ENCODE data around the gene THNSL1. TPM values are rescaled to one million over a fixed set of nuclear protein-coding genes. Genes with fewer than 3 reads are reported as not detected.

The THNSL1 gene
- total RNA-seq, 2 experiments from 2014 or later = 5.5 to 8.3 TPM

GRCh38 chr10:24971374-24971773, 45.0 kb upstream of the THNSL1 start:
- no peak for DNase-seq (ENCODE audit: low spot score)
- no peaks in the 10 kb centered on the region for H3K9me3 ChIP-seq (ENCODE audit: low read length)
- H3K4me2 ChIP-seq (ENCODE audit: low read length) = no peak overlapping the region
- intact Hi-C loops (cut with micrococcal nuclease; ENCODE audit: unreplicated experiment) = no loop called here
- H2AFZ ChIP-seq (ENCODE audit: low read length) = no peak overlapping the region
- TF ChIP-seq EZH2phosphoT487 (IDR thresholded peaks at IDR 0.05; ENCODE audit: borderline replicate concordance, low read depth, low read length) (no peak), CTCF (conservative IDR thresholded peaks at IDR 0.05; ENCODE audit: low read length) (no peak)
- H3K36me3 ChIP-seq (ENCODE audit: insufficient read depth, low read length) = no peaks in the 10 kb centered on the region
- H3K79me2 ChIP-seq (ENCODE audit: insufficient read depth, low read depth, low read length) = no peaks in the 10 kb centered on the region
- BruUV-seq (replicated peaks) = no TSS peak
- CTCF ChIA-PET (ENCODE audit: unreplicated experiment) = no interaction called here
- POLR2A ChIA-PET = interaction anchor here (0.6 kb wide), 1 partner anchor 11 kb away, joined by 3 read pairs; no protein-coding TSS in a partner anchor
- H3K27ac ChIP-seq (ENCODE audit: low read depth, low read length, poor library complexity, severe bottlenecking) = no peak overlapping the region
- H4K20me1 ChIP-seq (ENCODE audit: insufficient read depth, low read length) = no peaks in the 10 kb centered on the region
- no peaks in the 10 kb centered on the region for H3K9me2 ChIP-seq (ENCODE audit: insufficient read depth, low read length)
- no peaks in the 10 kb centered on the region for H3K4me1 ChIP-seq (ENCODE audit: insufficient read depth, low read length, poor library complexity, severe bottlenecking)
- no peak overlapping the region for H3K4me3 ChIP-seq (ENCODE audit: low read depth, low read length, poor library complexity, severe bottlenecking)

- Histone ChIP-seq H3K27ac (ENCODE audit: low read depth, low read length, poor library complexity, severe bottlenecking) (no peak overlapping the region), H3K9me3 (ENCODE audit: low read length) (no peaks in the 10 kb centered on the region), H3K9me2 (ENCODE audit: insufficient read depth, low read length) (no peaks in the 10 kb centered on the region), H3K36me3 (ENCODE audit: insufficient read depth, low read length) (no peaks in the 10 kb centered on the region), H4K20me1 (ENCODE audit: insufficient read depth, low read length) (no peaks in the 10 kb centered on the region), H3K4me2 (ENCODE audit: low read length) (no peak overlapping the region), H2AFZ (ENCODE audit: low read length) (no peak overlapping the region), H3K79me2 (ENCODE audit: insufficient read depth, low read depth, low read length) (no peaks in the 10 kb centered on the region), H3K4me3 (ENCODE audit: low read depth, low read length, poor library complexity, severe bottlenecking) (no peak overlapping the region), H3K4me1 (ENCODE audit: insufficient read depth, low read length, poor library complexity, severe bottlenecking) (no peaks in the 10 kb centered on the region)
- DNase-seq (ENCODE audit: low spot score) = no peak
- BruUV-seq (replicated peaks) = no TSS peak
- intact Hi-C loops (cut with micrococcal nuclease; ENCODE audit: unreplicated experiment) = no loop called here
- POLR2A ChIA-PET = no interaction called here
- CTCF ChIA-PET (ENCODE audit: unreplicated experiment) = no interaction called here
- TF ChIP-seq EZH2phosphoT487 (IDR thresholded peaks at IDR 0.05; ENCODE audit: borderline replicate concordance, low read depth, low read length) (no peak), CTCF (conservative IDR thresholded peaks at IDR 0.05; ENCODE audit: low read length) (no peak)
Observed at GRCh38 chr10:24973163-24973562, 43.2 kb upstream of the THNSL1 start.

GRCh38 chr10:24974976-24975375, 41.4 kb upstream of the THNSL1 start:
- no peak for DNase-seq (ENCODE audit: low spot score)
- no peaks in the 10 kb centered on the region for H3K9me3 ChIP-seq (ENCODE audit: low read length)
- H3K79me2 ChIP-seq (ENCODE audit: insufficient read depth, low read depth, low read length) = no peaks in the 10 kb centered on the region
- no peaks in the 10 kb centered on the region for H3K4me1 ChIP-seq (ENCODE audit: insufficient read depth, low read length, poor library complexity, severe bottlenecking)
- ChIA-PET POLR2A (interaction anchor here (0.7 kb wide), 1 partner anchor 286 kb away, joined by 3 read pairs; no protein-coding TSS in a partner anchor), CTCF (ENCODE audit: unreplicated experiment) (no interaction called here)
- no peak overlapping the region for H2AFZ ChIP-seq (ENCODE audit: low read length)
- H3K9me2 ChIP-seq (ENCODE audit: insufficient read depth, low read length) = no peaks in the 10 kb centered on the region
- no peaks in the 10 kb centered on the region for H3K36me3 ChIP-seq (ENCODE audit: insufficient read depth, low read length)
- H3K27ac ChIP-seq (ENCODE audit: low read depth, low read length, poor library complexity, severe bottlenecking) = no peak overlapping the region
- no peak for TF ChIP-seq EZH2phosphoT487 (IDR thresholded peaks at IDR 0.05; ENCODE audit: borderline replicate concordance, low read depth, low read length)
- TF ChIP-seq CTCF (conservative IDR thresholded peaks at IDR 0.05; ENCODE audit: low read length) = no peak
- H3K4me3 ChIP-seq (ENCODE audit: low read depth, low read length, poor library complexity, severe bottlenecking) = no peak overlapping the region
- no peaks in the 10 kb centered on the region for H4K20me1 ChIP-seq (ENCODE audit: insufficient read depth, low read length)
- BruUV-seq (replicated peaks) = no TSS peak
- H3K4me2 ChIP-seq (ENCODE audit: low read length) = no peak overlapping the region
- intact Hi-C loops (cut with micrococcal nuclease; ENCODE audit: unreplicated experiment) = no loop called here

All from OCI-LY7 (cell line).